ENCODE results near the gene HLTF.
A peak's percentile ranks its signal among the peaks of the same experiment; 100 is the strongest.

Gene HLTF

GRCh38 chr3:149016669-149017541 lies 69.4 kb downstream of the HLTF start:
- DNase-seq (ENCODE audit: low read depth) = no peak

DNA sequence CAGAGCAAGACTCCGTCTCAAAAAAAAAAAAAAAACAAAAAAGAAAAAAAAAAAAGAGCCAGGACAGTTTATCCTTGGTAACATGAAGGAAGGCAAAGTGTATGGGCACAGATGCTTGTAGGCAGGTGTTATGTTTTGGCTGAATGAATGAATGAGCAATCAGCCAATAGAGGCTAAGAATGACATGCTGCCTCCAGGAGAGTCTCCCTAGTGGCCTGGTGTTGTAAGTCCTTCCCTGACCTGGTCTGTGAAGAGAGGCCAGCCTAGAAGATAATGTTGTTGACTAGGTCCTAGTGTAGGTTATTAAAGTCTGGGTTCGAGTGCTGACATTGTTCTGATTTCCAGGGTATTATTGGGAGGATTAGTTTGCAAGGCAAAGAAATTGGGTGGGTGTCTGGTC lies 70.1 kb downstream of the HLTF start:
- no peak for DNase-seq (ENCODE audit: low read depth)

DNA sequence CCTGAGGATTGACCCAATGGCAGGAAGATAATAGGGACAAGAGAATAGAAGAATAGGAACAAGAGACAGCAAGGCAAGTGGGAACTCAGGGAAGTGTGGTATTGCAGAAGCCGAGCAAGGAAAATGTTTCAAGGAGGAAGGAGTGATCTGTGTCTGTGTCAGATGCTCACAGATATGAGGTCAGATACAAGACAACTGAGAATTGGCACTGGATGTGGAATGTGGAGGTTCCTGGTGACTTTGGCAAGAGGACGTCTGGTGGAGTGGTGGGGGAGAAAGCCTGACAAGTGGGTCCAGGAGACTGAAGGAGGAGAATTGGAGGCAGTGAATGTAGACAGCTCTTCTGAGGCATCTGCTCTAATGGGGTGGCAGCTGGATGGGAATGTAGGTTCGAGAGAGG lies 70.9 kb downstream of the HLTF start:
- DNase-seq (ENCODE audit: low read depth) = no peak

GRCh38 chr3:149013726-149014125 lies 72.6 kb downstream of the HLTF start:
- no peak for DNase-seq (ENCODE audit: low read depth)

GRCh38 chr3:149011676-149012075 lies 74.7 kb downstream of the HLTF start:
- no peak for DNase-seq (ENCODE audit: low read depth)

GRCh38 chr3:149010966-149011365 lies 75.4 kb downstream of the HLTF start:
- DNase-seq (ENCODE audit: low read depth) = no peak

DNA sequence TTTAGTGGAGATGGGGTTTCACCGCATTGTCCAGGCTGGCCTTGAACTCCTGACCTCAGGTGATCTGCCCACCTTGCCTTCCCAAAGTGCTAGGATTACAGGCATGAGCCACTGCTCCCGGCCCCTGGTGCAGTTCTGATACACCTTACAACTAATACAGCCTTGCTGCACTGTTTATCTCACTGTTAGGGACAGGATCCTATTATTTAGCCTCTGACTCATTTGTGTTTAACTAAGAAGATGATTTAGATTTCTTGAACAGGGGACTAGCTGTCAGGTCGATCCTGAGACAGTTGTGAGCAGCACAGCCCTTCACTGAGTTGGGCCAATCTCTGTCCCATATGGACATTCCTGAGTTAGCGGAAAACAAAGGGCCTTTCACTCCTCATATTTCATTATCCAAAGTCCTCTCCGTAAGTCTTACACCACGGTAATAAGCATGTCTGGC lies 75.8 kb downstream of the HLTF start:
- DNase-seq (ENCODE audit: low read depth) = no peak

DNA sequence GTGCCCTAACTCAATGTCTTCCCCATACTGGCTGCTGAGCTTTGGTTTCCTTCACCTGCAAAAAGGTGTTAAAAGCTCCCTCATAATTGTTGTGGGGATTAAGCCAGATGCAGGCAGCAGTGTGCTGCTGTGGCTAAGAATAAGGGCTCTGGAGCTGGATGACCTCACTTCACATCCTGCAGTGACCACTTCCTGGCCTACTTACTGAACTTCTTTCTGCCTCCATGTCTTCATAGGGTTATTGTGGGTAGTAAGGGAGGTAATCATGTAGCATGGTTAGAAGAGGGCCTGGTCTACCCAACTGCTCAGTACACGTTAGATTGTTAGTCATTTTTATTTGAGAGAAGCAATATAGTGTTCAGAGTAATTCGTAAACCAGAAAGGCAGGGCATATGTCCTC lies 76.6 kb downstream of the HLTF start:
- DNase-seq (ENCODE audit: low read depth) = no peak

DNA sequence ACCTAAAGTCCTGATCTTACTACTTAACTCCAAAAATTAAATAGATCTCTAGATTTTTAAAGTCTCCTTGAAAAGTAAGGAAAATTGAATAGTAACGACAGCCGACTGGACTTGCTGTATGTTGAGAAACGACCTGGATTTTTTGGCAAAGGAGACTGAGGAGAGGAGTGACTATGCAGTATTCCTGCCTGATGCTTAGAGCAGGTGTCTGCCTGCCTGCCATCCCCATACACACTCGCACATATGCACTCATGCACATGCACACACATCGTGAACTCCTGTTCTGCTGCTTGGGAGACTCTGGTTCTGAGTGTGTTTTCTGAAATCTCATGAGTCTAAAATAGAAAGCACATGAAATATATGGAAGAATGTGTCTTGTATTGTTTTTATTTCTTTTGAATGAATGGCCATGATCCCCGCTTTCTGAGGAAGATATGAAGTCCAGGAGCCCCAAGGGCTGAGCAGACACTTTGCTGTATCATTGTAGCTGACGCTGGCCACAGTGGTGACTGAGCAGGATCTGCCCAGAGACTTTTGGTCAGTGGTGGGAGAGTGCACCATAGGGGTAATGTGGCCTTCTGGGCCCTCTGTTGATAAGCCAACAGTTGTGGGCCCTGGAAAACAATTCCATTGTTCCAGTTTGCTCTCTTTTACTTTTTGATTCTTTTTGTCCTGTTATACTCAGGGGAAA lies 78.6 kb downstream of the HLTF start:
- DNase-seq (ENCODE audit: low read depth) = no peak

DNA sequence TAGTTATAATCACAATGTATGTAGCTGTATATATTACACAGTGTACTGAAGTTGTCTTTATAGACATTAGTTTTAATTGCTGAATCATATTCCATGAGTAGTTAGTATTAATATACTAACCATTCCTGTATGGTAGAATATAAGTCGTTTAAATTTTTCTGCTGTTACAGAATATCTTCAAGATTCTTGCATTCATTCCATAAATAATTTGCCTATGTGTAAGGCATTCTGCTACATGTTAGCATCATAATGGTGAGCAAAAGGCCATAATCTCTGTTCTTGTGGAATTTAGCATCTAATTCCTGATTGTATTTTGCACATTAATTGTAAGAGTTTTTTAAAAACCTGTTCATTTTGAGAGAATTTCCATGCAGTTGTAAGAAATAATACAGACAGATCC lies 80.9 kb downstream of the HLTF start:
- no peak for DNase-seq (ENCODE audit: low read depth)

DNA sequence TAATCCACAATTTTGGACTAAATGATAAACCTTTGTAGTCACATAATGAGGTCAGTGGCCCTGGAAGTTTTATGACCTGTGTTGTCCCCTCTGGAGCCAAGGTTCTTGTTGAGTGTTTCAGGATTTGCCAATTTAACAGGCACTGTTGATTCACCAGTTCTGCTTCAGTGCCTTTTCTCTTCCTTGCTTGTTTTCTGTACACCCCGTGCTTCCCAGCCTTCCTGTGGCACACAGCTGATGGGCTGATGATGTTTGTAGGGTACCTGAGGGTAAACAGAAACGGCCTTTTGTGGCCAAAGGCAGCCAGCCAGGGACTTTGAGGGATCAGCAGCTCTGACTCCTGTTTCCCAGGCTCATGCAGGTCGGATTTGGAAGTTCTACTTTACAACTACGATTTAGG lies 81.7 kb downstream of the HLTF start:
- DNase-seq (ENCODE audit: low read depth) = no peak

DNA sequence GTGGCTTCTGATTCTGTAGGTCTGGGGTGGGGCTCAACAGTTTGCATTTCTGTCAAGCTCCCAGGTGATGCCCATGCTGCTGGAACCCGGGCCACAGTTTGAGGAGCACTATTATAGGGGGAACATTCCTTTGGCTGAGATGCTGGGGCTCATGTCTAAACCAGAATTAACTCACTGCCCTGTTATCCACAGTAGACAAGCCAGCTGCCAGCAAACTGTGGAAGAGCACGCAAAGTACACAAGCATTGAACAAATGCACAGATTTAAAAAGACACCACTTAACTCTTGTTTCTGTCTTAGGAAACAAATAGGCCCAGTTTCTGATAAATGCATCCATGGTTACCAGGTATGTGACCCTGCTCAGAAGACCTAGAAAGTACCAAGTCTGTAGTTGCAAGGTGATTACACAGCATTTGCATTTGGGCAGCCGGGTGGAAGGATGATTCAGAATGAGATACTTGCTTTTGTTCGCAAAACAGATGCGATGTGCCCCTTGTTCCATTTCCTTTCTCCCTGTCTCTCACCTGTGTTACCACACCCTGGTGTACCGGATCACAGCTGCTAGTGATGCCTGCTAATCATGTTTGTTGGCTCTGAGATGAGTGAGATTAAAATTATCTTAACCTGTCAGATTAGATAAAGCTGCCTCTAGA lies 82.6 kb downstream of the HLTF start:
- no peak for DNase-seq (ENCODE audit: low read depth)

- no peak for DNase-seq (ENCODE audit: low read depth)
These were observed 84.6 kb downstream of the HLTF start for GRCh38 chr3:149001727-149002126.

DNA sequence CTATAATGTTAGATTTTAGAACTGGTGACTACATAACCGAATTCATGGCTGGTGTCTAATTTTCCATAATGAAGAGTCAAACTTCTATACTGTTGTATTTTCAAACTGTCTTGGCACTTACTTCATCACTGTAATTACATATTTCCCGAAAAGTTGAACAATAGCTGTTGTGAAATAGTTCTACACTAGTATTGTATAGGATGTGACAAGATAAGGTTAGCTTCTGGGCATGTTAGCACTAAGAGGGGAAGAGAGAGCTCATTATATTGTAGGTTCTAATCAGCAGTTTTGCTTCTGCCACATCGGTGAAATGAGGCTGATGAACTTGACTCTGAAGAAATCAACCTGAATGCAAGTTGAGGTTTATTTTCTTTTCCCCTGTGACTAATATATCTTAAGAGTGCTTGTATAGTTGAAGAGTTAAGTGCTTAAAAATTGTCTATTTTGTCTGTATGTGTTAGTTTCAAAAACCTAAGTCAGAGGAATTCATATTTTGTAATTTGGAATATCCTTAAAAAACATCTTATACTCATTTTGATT lies 86.1 kb downstream of the HLTF start:
- no peak for DNase-seq (ENCODE audit: low read depth)

DNA sequence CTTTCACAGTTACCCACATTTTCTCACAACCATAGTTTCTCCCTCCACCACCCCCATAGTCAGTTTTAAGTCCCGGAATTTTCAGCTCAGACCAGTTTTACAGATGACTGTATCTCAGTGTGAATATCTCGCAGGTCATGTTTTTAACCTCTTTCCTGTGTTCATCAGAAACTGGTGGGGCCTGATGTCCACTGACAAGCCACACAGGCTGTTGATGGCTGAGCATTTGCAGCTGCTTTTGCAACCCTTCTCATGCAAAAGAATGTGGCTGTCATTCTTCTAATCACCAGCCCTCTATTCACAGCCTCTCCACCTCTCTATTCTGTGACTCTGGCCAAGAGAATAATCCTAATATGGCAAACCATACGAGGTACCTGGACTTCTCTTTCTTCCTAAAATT lies 86.5 kb downstream of the HLTF start:
- DNase-seq (ENCODE audit: low read depth) = no peak

DNA sequence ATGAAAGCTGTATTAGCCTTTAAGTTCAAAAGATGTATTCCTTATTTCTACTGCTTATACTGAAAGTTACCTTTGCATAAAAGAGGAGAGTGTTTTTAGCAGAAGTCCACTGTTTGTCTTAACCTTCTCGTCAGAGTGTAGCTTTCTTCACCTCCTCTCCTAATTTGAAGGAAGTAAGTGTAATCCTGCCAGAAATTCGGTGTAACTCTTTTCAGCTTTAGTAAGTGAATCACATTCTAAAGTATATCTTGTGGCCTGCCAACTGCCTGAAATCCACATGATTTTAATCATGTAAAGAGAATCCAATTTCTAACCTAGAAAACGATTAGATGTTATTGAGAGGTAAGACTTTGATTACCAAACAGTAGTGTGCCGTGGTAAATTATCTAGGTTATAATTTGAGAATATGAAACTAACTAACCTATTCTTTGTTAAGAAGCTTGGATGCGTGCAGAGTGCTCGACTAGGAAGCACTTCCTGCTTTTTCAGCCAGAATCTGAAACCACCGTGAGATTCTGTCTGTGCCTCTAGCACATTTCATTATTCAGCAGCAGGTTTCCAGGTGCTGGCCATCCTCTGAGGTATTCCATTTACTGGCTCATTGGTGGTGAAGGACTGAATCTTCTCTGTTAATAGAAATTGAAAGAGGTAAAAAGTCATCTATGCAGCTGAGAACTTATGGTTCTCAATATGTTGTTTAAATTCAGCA lies 87.5 kb downstream of the HLTF start:
- no peak for DNase-seq (ENCODE audit: low read depth)

DNA sequence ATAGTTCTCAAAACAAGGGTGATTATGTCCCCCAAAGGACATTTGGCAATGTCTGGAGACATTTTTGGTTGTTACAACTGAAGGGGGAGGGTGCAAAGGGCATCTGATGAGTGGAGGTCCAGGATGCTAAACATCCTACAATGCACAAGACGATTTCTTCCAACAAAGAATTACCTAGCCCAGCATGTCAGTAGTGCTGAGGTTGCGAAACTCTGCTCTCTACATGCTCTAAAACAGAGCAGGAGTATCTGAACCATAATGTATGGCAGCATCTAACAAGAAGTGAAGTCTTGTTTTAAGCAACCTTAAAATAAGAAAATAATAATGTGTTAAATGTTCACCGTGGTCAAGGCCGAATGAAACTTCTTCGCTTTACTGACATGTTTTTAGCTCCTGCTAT lies 88.0 kb downstream of the HLTF start:
- DNase-seq (ENCODE audit: low read depth) = no peak

DNA sequence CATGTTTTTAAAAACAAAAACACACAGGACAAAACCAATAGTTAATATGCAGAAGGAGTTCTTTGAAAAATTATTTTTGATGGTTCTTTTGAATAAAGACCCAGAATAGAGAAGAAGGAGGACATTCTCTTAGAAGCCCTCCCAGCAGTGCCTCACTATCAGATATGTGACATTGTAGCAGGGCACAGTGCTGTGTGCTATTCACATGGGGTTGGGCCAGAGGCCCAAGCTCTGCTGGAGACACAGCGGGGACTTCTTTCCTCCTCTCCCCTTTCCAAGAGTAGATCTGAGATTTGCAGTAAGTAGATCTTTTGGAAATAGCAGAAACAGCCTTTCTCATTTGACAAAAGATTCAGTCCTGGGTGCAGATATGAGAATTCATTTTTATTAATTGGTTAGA lies 88.7 kb downstream of the HLTF start:
- no peak for DNase-seq (ENCODE audit: low read depth)

DNA sequence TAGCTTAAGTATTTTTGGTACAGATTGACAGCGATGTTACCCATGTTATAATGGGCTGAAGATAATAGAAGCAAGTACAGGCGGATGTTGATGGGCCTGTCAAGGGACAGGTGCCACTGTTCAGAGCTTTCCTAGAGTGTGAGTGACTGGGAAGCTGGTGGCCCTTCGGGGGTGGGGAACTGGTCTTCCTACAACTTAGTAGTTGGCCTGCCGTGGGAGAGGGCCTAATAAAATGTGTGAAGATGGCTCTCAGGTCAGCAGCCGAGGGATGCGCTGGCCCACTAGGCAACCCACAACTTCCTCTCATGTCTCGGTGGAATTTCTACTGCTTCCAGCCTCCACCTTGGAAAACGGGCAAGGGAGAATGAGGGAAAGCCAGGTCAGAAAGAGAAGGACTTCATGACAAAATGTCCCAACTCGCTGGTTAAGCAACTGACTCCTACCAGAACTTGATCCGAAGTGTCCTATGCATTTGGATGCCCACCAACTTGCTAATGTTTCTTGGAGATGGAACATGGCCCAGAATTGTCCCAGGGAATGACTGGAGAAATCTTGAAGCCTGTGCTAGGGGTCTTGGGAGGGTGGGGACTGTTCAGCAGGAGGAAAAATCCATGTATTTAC lies 93.6 kb downstream of the HLTF start:
- no peak for DNase-seq (ENCODE audit: low read depth)

GRCh38 chr3:148992027-148992634 lies 94.2 kb downstream of the HLTF start:
- DNase-seq (ENCODE audit: low read depth) = peak; percentile 11
